Measurements from ENCODE around the gene ACE. TPM values are rescaled to one million over a fixed set of nuclear protein-coding genes. Genes with fewer than 3 reads are reported as not detected.

Gene ACE
- total RNA-seq, 1 experiment from 2014 or later, result 5.4 TPM

- H3K4me3 Mint-ChIP-seq, result no peak overlapping the region
- Histone ChIP-seq H3K18ac (ENCODE audit: insufficient read length, low read depth, low read length) (no peak overlapping the region), H3K4me1 (ENCODE audit: insufficient read depth, low read length) (no peaks in the 10 kb centered on the region), H3K23me2 (ENCODE audit: insufficient read length, low read depth, low read length, poor library complexity, severe bottlenecking) (no peaks in the 10 kb centered on the region), H2BK120ac (ENCODE audit: low read depth, low read length, poor library complexity, severe bottlenecking) (no peak overlapping the region), H4K20me1 (ENCODE audit: control insufficient read depth, insufficient read depth, insufficient read length) (no peaks in the 10 kb centered on the region), H4K8ac (replicated peaks; ENCODE audit: insufficient read length, low read depth, low read length) (no peak overlapping the region), H2BK15ac (ENCODE audit: low read depth, low read length) (no peak overlapping the region), H3K4ac (ENCODE audit: low read depth, low read length) (no peak overlapping the region), H3K27ac (ENCODE audit: insufficient read length, low read depth, low read length) (no peak overlapping the region), H2BK5ac (ENCODE audit: insufficient read length, low read length) (no peak overlapping the region), H3K9ac (ENCODE audit: extremely low read depth, insufficient read length, low read length) (no peak overlapping the region), H3K27me3 (ENCODE audit: insufficient read depth, low read length) (no peaks in the 10 kb centered on the region), H2BK12ac (ENCODE audit: insufficient read length, low read depth, low read length) (no peak overlapping the region), H3K79me2 (ENCODE audit: insufficient read depth, low read length) (no peaks in the 10 kb centered on the region), H2BK20ac (ENCODE audit: low read depth, low read length, poor library complexity, severe bottlenecking) (no peak overlapping the region), H4K5ac (ENCODE audit: insufficient read length, low read depth, low read length) (no peak overlapping the region), H3K4me2 (ENCODE audit: insufficient read depth, insufficient read length, low read length) (no peak overlapping the region), H4K91ac (ENCODE audit: insufficient read length, low read depth, low read length) (no peak overlapping the region), H3K9me3 (ENCODE audit: control insufficient read depth, low read depth, low read length) (no peaks in the 10 kb centered on the region), H2AFZ (ENCODE audit: low read length) (no peak overlapping the region), H3T11ph (ENCODE audit: low read length) (no peak overlapping the region), H3K56ac (ENCODE audit: insufficient read length, low read depth, low read length) (no peak overlapping the region), H2AK5ac (ENCODE audit: insufficient read length, low read length) (no peak overlapping the region), H3K79me1 (ENCODE audit: insufficient read depth, low read depth, low read length, poor library complexity, severe bottlenecking) (no peaks in the 10 kb centered on the region), H3K14ac (ENCODE audit: insufficient read depth, low read length) (no peak overlapping the region), H3K23ac (ENCODE audit: insufficient read length, low read depth, low read length) (no peak overlapping the region)
- no peaks in the 10 kb centered on the region for H3K9me3 Mint-ChIP-seq
- DNase-seq, result no peak
- WGBS (ENCODE audit: extremely low coverage, insufficient read length, low lambda C conversion rate), result no CpG with 5 or more reads among the region's 7 CpGs
- H3K4me1 Mint-ChIP-seq, result 0 out of 4 replicates have a peak, but pooled peaks cover 0 to 2% of the 10 kb centered on the region in 2 experiments
- no peaks in the 10 kb centered on the region for H3K36me3 Mint-ChIP-seq (ENCODE audit: insufficient read depth in 1 of 3, low read depth in 3 of 3)
- no peak for TF ChIP-seq CTCF (conservative IDR thresholded peaks at IDR 0.05)
- peaks cover 7% of the 10 kb centered on the region for H3K27me3 Mint-ChIP-seq (ENCODE audit: low read depth)
- H3K27ac Mint-ChIP-seq, result peak overlapping the region in 1 of 3 experiments; percentile 67; a peak in 1 of 7 replicates
These were observed 36.2 kb downstream of the ACE start for GRCh38 chr17:63512896-63513644.

All from H9 (cell line).